Renal pelvis (tissue), 4 donors: ENCODE measurements around the gene PHPT1. TPM values are rescaled to one million over a fixed set of nuclear protein-coding genes. Genes with fewer than 3 reads are reported as not detected.
A peak's percentile ranks its signal among the peaks of the same experiment; 100 is the strongest.

Source experiments
- DNase-seq: peaks from one replicate; pipeline ENCODE4 v3.0.0-alpha.2; 2013
- polyA plus RNA-seq, 3 donors: library from polyadenylated mRNA; unstranded; fragments of 120-200 nt; gene quantifications; one replicate each; pipeline ENCODE4 v1.2.1, GENCODE V29; 2013; ENCODE audit not compliant: insufficient read length in 3 of 3

Gene PHPT1
- polyA plus RNA-seq, 3 donors: 82.5 to 120 (median 115) TPM

- DNase-seq: no peak
These were observed 3.5 kb upstream of the PHPT1 start for GRCh38 chr9:136845465-136846260.

GRCh38 chr9:136846376-136847087 lies 2.7 kb upstream of the PHPT1 start:
- no peak for DNase-seq

- no peak for DNase-seq
These were observed 2.0 kb upstream of the PHPT1 start for GRCh38 chr9:136847088-136847825.

- peak; percentile 46 for DNase-seq
These were observed 1.3 kb upstream of the PHPT1 start for GRCh38 chr9:136847826-136848392.

- peak; percentile 37 for DNase-seq
These were observed 694 bp upstream of the PHPT1 start for GRCh38 chr9:136848393-136849037.

- DNase-seq: no peak
These were observed 1.0 kb downstream of the PHPT1 start for GRCh38 chr9:136849960-136850865.

- DNase-seq: no peak
These were observed 1.9 kb downstream of the PHPT1 start for GRCh38 chr9:136850866-136851775.

GRCh38 chr9:136851941-136852663 lies 2.9 kb downstream of the PHPT1 start, which contains the start of gene MAMDC4:
Gene MAMDC4 (plus strand): TSS chr9:136852346. CDS start chr9:136852417, 71 bp downstream.
- no peak for DNase-seq

- no peak for DNase-seq
These were observed 3.7 kb downstream of the PHPT1 start for GRCh38 chr9:136852664-136853595.

- no peak for DNase-seq
These were observed 4.4 kb downstream of the PHPT1 start for GRCh38 chr9:136853596-136854112.

GRCh38 chr9:136854113-136854841 lies 5.1 kb downstream of the PHPT1 start:
- no peak for DNase-seq

- DNase-seq: no peak
These were observed 5.7 kb downstream of the PHPT1 start for GRCh38 chr9:136854842-136855460.

- DNase-seq: no peak
These were observed 6.4 kb downstream of the PHPT1 start for GRCh38 chr9:136855461-136856078.

GRCh38 chr9:136856079-136856476 lies 6.9 kb downstream of the PHPT1 start:
- no peak for DNase-seq

- DNase-seq: no peak
These were observed 7.4 kb downstream of the PHPT1 start for GRCh38 chr9:136856541-136857141.
